ENCODE data around the gene CDC6.

The CDC6 gene

GRCh38 chr17:40333781-40334448 is 46.2 kb downstream of the CDC6 start:
- no peak for DNase-seq (ENCODE audit: low read depth)
- no peak overlapping the region for H3K4me3 ChIP-seq (ENCODE audit: control insufficient read depth, low read depth, low read length)
- TF ChIP-seq CTCF (conservative IDR thresholded peaks at IDR 0.05; ENCODE audit: control insufficient read depth, insufficient read depth, low read depth, low read length), result no peak

DNA sequence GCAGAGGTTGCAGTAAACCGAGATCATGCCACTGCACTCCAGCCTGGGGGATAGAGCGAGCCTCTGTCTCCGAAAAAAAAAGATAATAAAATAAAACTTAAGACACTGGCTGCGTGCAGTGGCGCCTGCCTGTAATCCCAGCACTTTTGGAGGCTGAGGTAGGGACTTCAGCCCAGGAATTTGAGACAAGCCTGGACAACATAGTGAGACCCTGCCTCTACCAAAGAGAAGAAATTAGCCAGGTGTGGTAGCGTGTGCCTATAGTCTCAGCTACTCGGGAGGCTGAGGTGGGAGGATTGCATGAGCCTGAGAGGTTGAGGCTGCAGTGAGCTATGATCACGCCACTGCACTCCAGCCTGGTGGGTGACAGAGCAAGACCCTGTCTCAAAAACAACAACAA is 47.9 kb downstream of the CDC6 start:
- H3K4me3 ChIP-seq (ENCODE audit: control insufficient read depth, low read depth, low read length), result no peak overlapping the region
- no peak for DNase-seq (ENCODE audit: low read depth)
- TF ChIP-seq CTCF (conservative IDR thresholded peaks at IDR 0.05; ENCODE audit: control insufficient read depth, insufficient read depth, low read depth, low read length), result no peak

DNA sequence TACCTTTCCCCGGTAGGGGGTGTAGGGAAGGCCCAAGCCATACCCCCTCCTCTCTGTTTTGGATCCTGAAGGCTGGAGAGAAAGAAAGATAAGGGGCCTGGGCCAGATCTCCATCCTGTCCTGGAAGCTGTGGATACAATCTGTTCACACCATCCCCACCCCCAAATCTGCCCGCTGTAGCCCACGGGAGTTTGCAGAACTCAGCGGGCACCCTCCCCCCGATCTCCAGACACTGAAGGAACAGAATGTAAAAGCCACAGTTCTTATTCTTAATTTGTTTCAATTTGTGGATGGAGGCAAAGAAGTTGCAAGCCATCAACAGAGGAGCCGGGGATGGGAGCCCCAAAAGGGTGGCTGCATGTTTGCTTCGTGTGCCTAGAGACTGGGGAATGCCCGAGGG is 49.7 kb downstream of the CDC6 start:
- no peak for TF ChIP-seq CTCF (conservative IDR thresholded peaks at IDR 0.05; ENCODE audit: control insufficient read depth, insufficient read depth, low read depth, low read length)
- no peak for DNase-seq (ENCODE audit: low read depth)
- H3K4me3 ChIP-seq (ENCODE audit: control insufficient read depth, low read depth, low read length), result no peak overlapping the region

- no peak overlapping the region for H3K4me3 ChIP-seq (ENCODE audit: control insufficient read depth, low read depth, low read length)
- no peak for TF ChIP-seq CTCF (conservative IDR thresholded peaks at IDR 0.05; ENCODE audit: control insufficient read depth, insufficient read depth, low read depth, low read length)
- DNase-seq (ENCODE audit: low read depth), result no peak
Measured at GRCh38 chr17:40338058-40338457, 50.4 kb downstream of the CDC6 start.

- no peak overlapping the region for H3K4me3 ChIP-seq (ENCODE audit: control insufficient read depth, low read depth, low read length)
- DNase-seq (ENCODE audit: low read depth), result no peak
- TF ChIP-seq CTCF (conservative IDR thresholded peaks at IDR 0.05; ENCODE audit: control insufficient read depth, insufficient read depth, low read depth, low read length), result no peak
Measured at GRCh38 chr17:40338941-40339649, 51.4 kb downstream of the CDC6 start.

DNA sequence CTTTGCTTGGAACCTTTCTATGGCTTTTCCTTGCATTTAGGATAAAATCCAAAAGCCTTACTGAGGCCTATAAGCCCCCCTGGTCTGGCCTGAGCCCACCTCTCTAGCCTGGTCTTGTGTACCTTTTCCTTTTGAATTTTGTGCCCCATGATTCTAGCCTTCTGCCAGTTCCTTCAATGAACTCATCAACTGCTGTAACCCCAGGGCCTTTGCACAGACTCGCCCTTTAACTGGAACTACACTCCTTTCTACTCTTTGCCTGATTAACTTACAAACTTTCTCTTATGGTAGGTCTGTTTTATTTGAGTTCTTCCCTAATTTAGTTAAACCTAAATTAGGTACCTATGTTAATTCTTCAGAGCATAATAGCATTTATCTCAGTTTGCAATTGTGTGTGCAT is 52.6 kb downstream of the CDC6 start:
- H3K4me3 ChIP-seq (ENCODE audit: control insufficient read depth, low read depth, low read length), result no peak overlapping the region
- no peak for DNase-seq (ENCODE audit: low read depth)
- TF ChIP-seq CTCF (conservative IDR thresholded peaks at IDR 0.05; ENCODE audit: control insufficient read depth, insufficient read depth, low read depth, low read length), result no peak

All from fibroblast of mammary gland (primary cell).